Measurements from ENCODE around the gene H2BK1. TPM values are rescaled to one million over a fixed set of nuclear protein-coding genes. Genes with fewer than 3 reads are reported as not detected.

The H2BK1 gene
- total RNA-seq, 6 experiments from 2014 or later = not detected

GRCh38 chr7:151193203-151193978 lies 16.9 kb downstream of the H2BK1 start:
- Histone ChIP-seq H3K4me1 (no peaks in the 10 kb centered on the region), H3K27me3 (no peaks in the 10 kb centered on the region), H3K9me3 (no peaks in the 10 kb centered on the region), H3K27ac (no peak overlapping the region), H3K4me3 (no peak overlapping the region), H3K36me3 (no peaks in the 10 kb centered on the region)
- WGBS (ENCODE audit: insufficient coverage, low coverage, low lambda C conversion rate, missing lambda C conversion rate) = 81% methylated on average over 9 of the region's 14 CpGs
- ATAC-seq (no peak), DNase-seq (no peak)
- TF ChIP-seq POLR2A (IDR thresholded peaks at IDR 0.05) = no peak
- TF ChIP-seq, protein P1, sequence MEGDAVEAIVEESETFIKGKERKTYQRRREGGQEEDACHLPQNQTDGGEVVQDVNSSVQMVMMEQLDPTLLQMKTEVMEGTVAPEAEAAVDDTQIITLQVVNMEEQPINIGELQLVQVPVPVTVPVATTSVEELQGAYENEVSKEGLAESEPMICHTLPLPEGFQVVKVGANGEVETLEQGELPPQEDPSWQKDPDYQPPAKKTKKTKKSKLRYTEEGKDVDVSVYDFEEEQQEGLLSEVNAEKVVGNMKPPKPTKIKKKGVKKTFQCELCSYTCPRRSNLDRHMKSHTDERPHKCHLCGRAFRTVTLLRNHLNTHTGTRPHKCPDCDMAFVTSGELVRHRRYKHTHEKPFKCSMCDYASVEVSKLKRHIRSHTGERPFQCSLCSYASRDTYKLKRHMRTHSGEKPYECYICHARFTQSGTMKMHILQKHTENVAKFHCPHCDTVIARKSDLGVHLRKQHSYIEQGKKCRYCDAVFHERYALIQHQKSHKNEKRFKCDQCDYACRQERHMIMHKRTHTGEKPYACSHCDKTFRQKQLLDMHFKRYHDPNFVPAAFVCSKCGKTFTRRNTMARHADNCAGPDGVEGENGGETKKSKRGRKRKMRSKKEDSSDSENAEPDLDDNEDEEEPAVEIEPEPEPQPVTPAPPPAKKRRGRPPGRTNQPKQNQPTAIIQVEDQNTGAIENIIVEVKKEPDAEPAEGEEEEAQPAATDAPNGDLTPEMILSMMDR (IDR thresholded peaks at IDR 0.05) = no peak
- intact Hi-C loops (cut with DNase I) = no loop called here

DNA sequence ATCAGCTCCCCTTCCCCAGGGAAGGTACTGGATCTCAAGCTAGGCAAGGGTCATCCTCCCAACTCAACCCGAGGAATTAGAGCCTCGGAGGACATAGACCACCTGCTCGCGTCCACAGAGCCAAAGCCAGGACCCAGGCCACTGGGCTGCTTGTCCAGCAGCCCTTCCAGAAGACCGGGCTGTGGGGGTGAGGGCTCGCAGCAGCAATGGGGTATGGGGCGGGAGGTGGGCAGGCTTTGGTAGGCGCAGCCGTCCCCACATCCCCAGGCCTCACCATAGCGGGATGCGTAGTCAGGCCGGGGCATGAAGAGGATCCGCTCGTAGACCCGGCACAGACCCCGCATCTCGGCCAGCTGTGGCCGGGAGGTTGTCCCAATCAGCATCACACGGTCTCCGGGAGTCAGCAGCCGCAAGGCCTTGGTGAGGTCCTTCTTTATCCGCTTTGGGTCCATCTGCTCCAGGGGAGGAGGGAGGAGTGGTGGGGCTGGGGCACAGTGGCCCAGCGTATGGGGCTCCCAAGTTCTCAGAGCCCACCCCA lies 18.2 kb downstream of the H2BK1 start:
- Histone ChIP-seq H3K4me3 (no peak overlapping the region), H3K27ac (no peak overlapping the region), H3K9me3 (no peaks in the 10 kb centered on the region), H3K27me3 (no peaks in the 10 kb centered on the region), H3K36me3 (no peaks in the 10 kb centered on the region), H3K4me1 (no peaks in the 10 kb centered on the region)
- no peak for ATAC-seq
- no peak for TF ChIP-seq POLR2A (IDR thresholded peaks at IDR 0.05)
- TF ChIP-seq, protein P1 (IDR thresholded peaks at IDR 0.05) = no peak
- no CpG with 5 or more reads among the region's 23 CpGs for WGBS (ENCODE audit: insufficient coverage, low coverage, low lambda C conversion rate, missing lambda C conversion rate)
- intact Hi-C loops (cut with DNase I) = no loop called here
- no peak for DNase-seq

DNA sequence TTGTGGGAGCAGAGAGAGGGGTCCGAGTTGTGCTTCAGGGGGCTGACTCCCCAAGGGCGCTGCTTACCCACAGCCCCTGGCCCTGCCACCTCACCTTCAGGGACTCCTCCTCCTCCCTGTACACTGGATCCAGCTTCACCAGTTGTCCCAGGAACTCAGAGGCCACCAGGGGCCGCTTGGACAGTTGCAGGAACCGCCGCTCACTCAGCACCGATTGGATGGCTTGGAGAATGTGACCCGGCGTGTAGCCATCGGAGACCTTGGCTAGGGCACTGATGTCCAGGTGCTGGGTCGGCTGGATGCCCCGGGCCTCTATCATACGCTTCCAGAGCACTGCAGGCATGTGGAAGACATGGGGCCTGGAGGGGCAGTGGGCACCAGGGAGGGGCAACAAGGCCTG lies 18.7 kb downstream of the H2BK1 start:
- no peaks in the 10 kb centered on the region for H3K9me3 ChIP-seq
- TF ChIP-seq, protein P1 (IDR thresholded peaks at IDR 0.05) = no peak
- no peak for TF ChIP-seq POLR2A (IDR thresholded peaks at IDR 0.05)
- ATAC-seq = no peak
- no peaks in the 10 kb centered on the region for H3K36me3 ChIP-seq
- no peaks in the 10 kb centered on the region for H3K27me3 ChIP-seq
- H3K27ac ChIP-seq = no peak overlapping the region
- no peaks in the 10 kb centered on the region for H3K4me1 ChIP-seq
- DNase-seq = no peak
- WGBS (ENCODE audit: insufficient coverage, low coverage, low lambda C conversion rate, missing lambda C conversion rate) = 70% methylated on average over 7 of the region's 12 CpGs
- intact Hi-C loops (cut with DNase I) = no loop called here
- no peak overlapping the region for H3K4me3 ChIP-seq

- DNase-seq (no peak), ATAC-seq (no peak)
- intact Hi-C loops (cut with DNase I) = no loop called here
- Histone ChIP-seq H3K4me1 (no peaks in the 10 kb centered on the region), H3K36me3 (no peaks in the 10 kb centered on the region), H3K4me3 (no peak overlapping the region), H3K9me3 (no peaks in the 10 kb centered on the region), H3K27ac (no peak overlapping the region), H3K27me3 (no peaks in the 10 kb centered on the region)
- TF ChIP-seq, protein P1 (IDR thresholded peaks at IDR 0.05) = no peak
- no peak for TF ChIP-seq POLR2A (IDR thresholded peaks at IDR 0.05)
- 60% methylated on average over 4 of the region's 4 CpGs for WGBS (ENCODE audit: insufficient coverage, low coverage, low lambda C conversion rate, missing lambda C conversion rate)
Observed at GRCh38 chr7:151189038-151189437, 21.2 kb downstream of the H2BK1 start.

Measured in right lobe of liver (tissue), 6 donors.